T47D (cell line): ENCODE measurements around the gene PRRX2.

Experiments used
- DNase-seq, 2 experiments: peaks; one replicate each; pipeline versions ENCODE4 v3.0.0 to v3.0.0-alpha.2; 2011 to 2012; ENCODE audit warnings: low read depth in 1 of 2, low spot score in 1 of 2
- JUND ChIP-seq: IDR thresholded peaks from 2 replicates; pipeline ENCODE4 v1.6.1; 2012; ENCODE audit warnings: low read depth
- in situ Hi-C: cut with HindIII; loops from 2 replicates; pipeline ENCODE4 v1.10.0; 2016; ENCODE audit warnings: low sequenced_read_pairs, low pct_unique_long_range_greater_than_20kb

Gene PRRX2

GRCh38 chr9:129731477-129732085, 66.1 kb downstream of the PRRX2 start:
- in situ Hi-C loops = no loop called here
- DNase-seq = no peak

GRCh38 chr9:129732100-129732499, 66.7 kb downstream of the PRRX2 start:
- in situ Hi-C loops = no loop called here
- TF ChIP-seq JUND = no peak
- DNase-seq = no peak

More at GRCh38 chr9:129731477-129732085, 66.1 kb downstream of the PRRX2 start:
- TF ChIP-seq JUND = no peak

- DNase-seq = no peak
- no peak for TF ChIP-seq JUND
- in situ Hi-C loops = no loop called here
These were observed 67.6 kb downstream of the PRRX2 start for GRCh38 chr9:129732946-129733631.

GRCh38 chr9:129733632-129733953, 68.1 kb downstream of the PRRX2 start:
- TF ChIP-seq JUND = no peak
- in situ Hi-C loops = no loop called here
- no peak for DNase-seq

- TF ChIP-seq JUND = no peak
- in situ Hi-C loops = no loop called here
- DNase-seq = no peak
These were observed 70.1 kb downstream of the PRRX2 start for GRCh38 chr9:129735546-129735945.

GRCh38 chr9:129736334-129736733, 70.9 kb downstream of the PRRX2 start:
- no peak for DNase-seq
- TF ChIP-seq JUND = no peak
- in situ Hi-C loops = no loop called here

- peak; percentile 85 to 90 for DNase-seq
- in situ Hi-C loops = no loop called here
- no peak for TF ChIP-seq JUND
These were observed 72.2 kb downstream of the PRRX2 start for GRCh38 chr9:129737479-129738274.

GRCh38 chr9:129739432-129739831, 74.0 kb downstream of the PRRX2 start:
- no peak for TF ChIP-seq JUND
- no peak for DNase-seq
- in situ Hi-C loops = no loop called here

GRCh38 chr9:129740174-129740573, 74.7 kb downstream of the PRRX2 start:
- in situ Hi-C loops = no loop called here
- DNase-seq = no peak

GRCh38 chr9:129740666-129741464, 75.4 kb downstream of the PRRX2 start:
- in situ Hi-C loops = no loop called here
- TF ChIP-seq JUND = no peak
- no peak for DNase-seq

More at GRCh38 chr9:129740174-129740573, 74.7 kb downstream of the PRRX2 start:
- TF ChIP-seq JUND = no peak

- TF ChIP-seq JUND = no peak
- in situ Hi-C loops = no loop called here
- DNase-seq = no peak
These were observed 79.8 kb downstream of the PRRX2 start for GRCh38 chr9:129745200-129745599.

GRCh38 chr9:129746092-129746777, 80.8 kb downstream of the PRRX2 start:
- TF ChIP-seq JUND = no peak
- no peak for DNase-seq
- in situ Hi-C loops = no loop called here
